OCI-LY7 (cell line): Measurements from ENCODE around the gene ZNF592. TPM values are rescaled to one million over a fixed set of nuclear protein-coding genes. Genes with fewer than 3 reads are reported as not detected.
A peak's percentile ranks its signal among the peaks of the same experiment; 100 is the strongest.
"Not testable (repeated sequence)": the region's sequence is repeated elsewhere in the genome, so short reads cannot be mapped to it uniquely, and the experiment has no call there.

Experiments
- BruUV-seq: library from RNA; stranded (reverse); fragments of 400-500 nt; replicated peaks from 2 replicates; lab custom pipeline; 2021; lab: Mats Ljungman, UMichigan
- CTCF ChIA-PET: fragments of 300-600 bp; sonication (Branson Sonifier 250); formaldehyde crosslinking; loops from one replicate; lab custom pipeline; 2022; ENCODE audit warnings: antibody characterized with exemption; ENCODE audit not compliant: unreplicated experiment; lab: Charles Lee
- POLR2A ChIA-PET: fragments of 300-600 bp; sonication (Branson Sonifier 250); formaldehyde crosslinking; loops from one replicate; lab custom pipeline; 2022; ENCODE audit warnings: antibody characterized with exemption; lab: Charles Lee
- DNase-seq: peaks from one replicate; pipeline ENCODE4 v3.0.0-alpha.2; 2015; ENCODE audit warnings: low spot score
- H2AFZ ChIP-seq: fragments of 200-600 bp; sonication (generic), shearing (Covaris generic); 2 replicates; pipeline ENCODE4 v1.6.1; 2014; ENCODE audit warnings: mild to moderate bottlenecking, antibody characterized with exemption, low read length, moderate library complexity
- H3K27ac ChIP-seq: fragments of 200-600 bp; sonication (generic); 2 replicates; pipeline ENCODE4 v1.5.1; 2014; ENCODE audit warnings: mixed run types, low read depth, mild to moderate bottlenecking, moderate library complexity, low read length, inconsistent platforms; ENCODE audit not compliant: poor library complexity, severe bottlenecking
- H3K36me3 ChIP-seq: fragments of 200-600 bp; sonication (generic); 2 replicates; pipeline ENCODE4 v1.6.1; 2014; ENCODE audit warnings: mild to moderate bottlenecking, antibody characterized with exemption, low read length, moderate library complexity, mixed read lengths; ENCODE audit not compliant: insufficient read depth
- H3K4me1 ChIP-seq: fragments of 200-600 bp; sonication (generic); 2 replicates; pipeline ENCODE4 v1.5.1; 2014; ENCODE audit warnings: mild to moderate bottlenecking, low read length; ENCODE audit not compliant: insufficient read depth, poor library complexity, severe bottlenecking
- H3K4me2 ChIP-seq: fragments of 200-600 bp; sonication (generic); 2 replicates; pipeline ENCODE4 v1.6.1; 2014; ENCODE audit warnings: mild to moderate bottlenecking, low read length
- H3K4me3 ChIP-seq: fragments of 200-600 bp; sonication (generic); 2 replicates; pipeline ENCODE4 v1.5.1; 2014; ENCODE audit warnings: mild to moderate bottlenecking, low read depth, low read length; ENCODE audit not compliant: poor library complexity, severe bottlenecking
- H3K79me2 ChIP-seq: fragments of 200-600 bp; sonication (generic); 2 replicates; pipeline ENCODE4 v1.6.1; 2016; ENCODE audit warnings: low read depth, mild to moderate bottlenecking, low read length, moderate library complexity, mixed read lengths; ENCODE audit not compliant: insufficient read depth
- H3K9me2 ChIP-seq: fragments of 200-600 bp; sonication (generic); 2 replicates; pipeline ENCODE4 v1.6.1; 2016; ENCODE audit warnings: mild to moderate bottlenecking, low read length, mixed read lengths; ENCODE audit not compliant: insufficient read depth
- H3K9me3 ChIP-seq: fragments of 200-600 bp; sonication (generic); 2 replicates; pipeline ENCODE4 v1.6.1; 2014; ENCODE audit warnings: mild to moderate bottlenecking, mixed run types, low read length, mixed read lengths
- H4K20me1 ChIP-seq: fragments of 200-600 bp; sonication (generic); 2 replicates; pipeline ENCODE4 v1.6.1; 2014; ENCODE audit warnings: mild to moderate bottlenecking, antibody characterized with exemption, low read length, moderate library complexity, mixed read lengths; ENCODE audit not compliant: insufficient read depth
- EZH2phosphoT487 ChIP-seq: fragments of 200-600 bp; sonication (generic); IDR thresholded peaks from 2 replicates; pipeline ENCODE4 v1.6.1; 2018; ENCODE audit warnings: low read depth, borderline replicate concordance, mild to moderate bottlenecking, mixed run types, antibody characterized with exemption, low read length, moderate library complexity, mixed read lengths
- intact Hi-C: fragments of 100-400 bp; cut with micrococcal nuclease; formaldehyde crosslinking; loops from one replicate; pipeline ENCODE4 v1.10.0; 2022; ENCODE audit not compliant: unreplicated experiment
- total RNA-seq, 2 experiments: library from RNA; depleted of rRNA in 1 of 2; stranded (reverse); fragments of >200 nt in 1 of 2; shearing (Covaris generic) in 1 of 2; gene quantifications; 2 replicates each; pipeline ENCODE4 v1.2.3, GENCODE V29; 2014 to 2022
- TF ChIP-seq, protein P1 (sequence below): fragments of 200-600 bp; sonication (generic); conservative IDR thresholded peaks from 2 replicates; pipeline ENCODE4 v1.5.1; 2014; ENCODE audit warnings: mild to moderate bottlenecking, antibody characterized with exemption, low read length, moderate library complexity, mixed read lengths

The ZNF592 gene
- total RNA-seq, 2 experiments from 2014 or later, result 23.0 to 41.3 TPM

DNA sequence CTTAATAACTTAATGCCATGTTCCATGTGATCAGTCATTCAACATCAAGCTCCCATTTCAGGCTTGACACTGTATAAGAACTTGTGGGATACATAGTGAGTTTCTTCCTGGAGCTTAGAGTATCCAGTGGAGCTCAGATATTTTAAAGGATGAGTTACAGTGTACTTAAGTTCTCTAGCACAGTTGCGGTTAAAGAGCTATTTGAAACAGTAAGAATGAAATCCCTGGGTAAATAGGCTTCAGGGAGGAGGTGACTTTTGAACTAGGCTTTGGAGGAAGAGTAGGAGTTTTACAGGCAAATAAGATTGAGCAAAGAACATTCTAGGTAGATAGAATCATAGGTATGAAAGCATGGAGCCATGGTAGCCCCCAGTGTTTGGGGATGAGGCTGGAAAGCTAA is 3.8 kb downstream of the ZNF592 start:
- H3K9me2 ChIP-seq, result no peaks in the 10 kb centered on the region
- peaks cover 88% of the 10 kb centered on the region for H3K79me2 ChIP-seq
- H3K9me3 ChIP-seq, result no peaks in the 10 kb centered on the region
- intact Hi-C loops, result loop anchor here (5.0 kb wide), 1 partner anchor 155 kb away; no protein-coding TSS in a partner anchor
- H2AFZ ChIP-seq, result no peak overlapping the region
- peaks cover 50% of the 10 kb centered on the region for H3K36me3 ChIP-seq
- TF ChIP-seq EZH2phosphoT487, result no peak
- TF ChIP-seq, protein P1, sequence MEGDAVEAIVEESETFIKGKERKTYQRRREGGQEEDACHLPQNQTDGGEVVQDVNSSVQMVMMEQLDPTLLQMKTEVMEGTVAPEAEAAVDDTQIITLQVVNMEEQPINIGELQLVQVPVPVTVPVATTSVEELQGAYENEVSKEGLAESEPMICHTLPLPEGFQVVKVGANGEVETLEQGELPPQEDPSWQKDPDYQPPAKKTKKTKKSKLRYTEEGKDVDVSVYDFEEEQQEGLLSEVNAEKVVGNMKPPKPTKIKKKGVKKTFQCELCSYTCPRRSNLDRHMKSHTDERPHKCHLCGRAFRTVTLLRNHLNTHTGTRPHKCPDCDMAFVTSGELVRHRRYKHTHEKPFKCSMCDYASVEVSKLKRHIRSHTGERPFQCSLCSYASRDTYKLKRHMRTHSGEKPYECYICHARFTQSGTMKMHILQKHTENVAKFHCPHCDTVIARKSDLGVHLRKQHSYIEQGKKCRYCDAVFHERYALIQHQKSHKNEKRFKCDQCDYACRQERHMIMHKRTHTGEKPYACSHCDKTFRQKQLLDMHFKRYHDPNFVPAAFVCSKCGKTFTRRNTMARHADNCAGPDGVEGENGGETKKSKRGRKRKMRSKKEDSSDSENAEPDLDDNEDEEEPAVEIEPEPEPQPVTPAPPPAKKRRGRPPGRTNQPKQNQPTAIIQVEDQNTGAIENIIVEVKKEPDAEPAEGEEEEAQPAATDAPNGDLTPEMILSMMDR, result no peak
- H3K4me2 ChIP-seq, result peak overlapping the region; percentile 53
- ChIA-PET CTCF (no interaction called here), POLR2A (interaction anchor here (0.7 to 2.3 kb wide), 8 partner anchors 9 to 614 kb away, joined by 3 to 7 read pairs (median 4); partner anchors contain the start of genes SEC11A and WDR73)
- no peak for DNase-seq
- H3K4me3 ChIP-seq, result no peak overlapping the region
- peaks cover 18% of the 10 kb centered on the region; the same call in 1 of the 2 replicates for H4K20me1 ChIP-seq
- peaks cover 41% of the 10 kb centered on the region for H3K4me1 ChIP-seq
- H3K27ac ChIP-seq, result peak overlapping the region; percentile 4
- BruUV-seq, result TSS peak; percentile 30

DNA sequence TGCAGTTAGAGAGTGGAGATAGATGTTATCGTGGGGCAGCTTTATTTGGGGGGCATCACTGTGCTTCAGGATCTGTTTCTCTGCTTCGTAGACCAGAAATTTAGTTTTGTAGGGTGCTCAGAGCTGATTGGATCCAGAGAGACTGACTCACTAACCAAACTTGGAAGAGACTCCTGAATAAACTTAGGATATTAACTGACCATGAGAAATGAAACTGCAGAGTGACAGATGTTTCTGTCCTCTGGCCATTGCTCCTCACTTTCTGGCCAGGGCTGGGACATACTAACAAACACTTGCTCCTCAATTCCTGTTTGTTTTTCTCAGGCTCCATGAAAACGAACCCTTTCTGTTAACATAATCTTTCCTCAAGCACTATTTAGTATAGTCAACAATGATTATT is 4.3 kb downstream of the ZNF592 start:
- Histone ChIP-seq H3K4me1 (peaks cover 40% of the 10 kb centered on the region), H3K79me2 (peaks cover 89% of the 10 kb centered on the region), H3K4me3 (no peak overlapping the region), H3K27ac (peak overlapping the region; percentile 4), H3K9me3 (no peaks in the 10 kb centered on the region), H4K20me1 (peaks cover 18% of the 10 kb centered on the region; the same call in 1 of the 2 replicates), H3K36me3 (peaks cover 50% of the 10 kb centered on the region), H2AFZ (no peak overlapping the region), H3K9me2 (no peaks in the 10 kb centered on the region), H3K4me2 (peak overlapping the region; percentile 53)
- BruUV-seq, result no TSS peak
- intact Hi-C loops, result loop anchor here (5.0 kb wide), 1 partner anchor 155 kb away; no protein-coding TSS in a partner anchor
- ChIA-PET CTCF (interaction anchor here (0.6 kb wide), 1 partner anchor 628 kb away, joined by 4 read pairs; the partner anchor contains the start of gene AKAP13), POLR2A (interaction anchor here (0.6 to 2.3 kb wide), 6 partner anchors 12 to 614 kb away, joined by 3 to 7 read pairs (median 4); partner anchors contain the start of genes SEC11A and WDR73)
- DNase-seq, result no peak
- TF ChIP-seq, protein P1, result no peak
- no peak for TF ChIP-seq EZH2phosphoT487

DNA sequence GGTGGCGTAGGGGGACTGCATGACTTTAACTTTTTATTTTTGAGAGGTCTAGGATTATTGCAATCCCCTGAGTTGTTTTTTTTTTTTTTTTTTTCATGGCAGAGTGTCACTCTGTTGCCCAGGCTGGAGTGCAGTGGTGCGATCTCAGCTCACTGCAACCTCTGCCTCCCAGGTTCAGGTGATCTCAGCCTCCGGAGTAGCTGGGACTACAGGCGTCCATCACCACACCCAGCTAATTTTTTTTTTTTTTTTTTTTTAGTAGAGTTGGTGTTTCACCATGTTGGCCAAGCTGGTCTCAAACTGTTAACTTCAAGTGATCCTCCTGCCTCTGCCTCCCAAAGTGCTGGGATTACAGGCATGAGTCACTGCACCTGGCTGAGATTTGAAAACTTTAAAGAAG is 6.5 kb downstream of the ZNF592 start:
- intact Hi-C loops, result loop anchor here (5.0 kb wide), 1 partner anchor 158 kb away; no protein-coding TSS in a partner anchor
- Histone ChIP-seq H3K79me2 (peaks cover 100% of the 10 kb centered on the region), H4K20me1 (peaks cover 27% of the 10 kb centered on the region; the same call in 1 of the 2 replicates), H3K36me3 (peaks cover 50% of the 10 kb centered on the region), H3K4me1 (peaks cover 45% of the 10 kb centered on the region)
- H3K4me3 ChIP-seq, CTCF ChIA-PET, BruUV-seq, H3K9me2 ChIP-seq, H2AFZ ChIP-seq, H3K27ac ChIP-seq, H3K4me2 ChIP-seq, H3K9me3 ChIP-seq, DNase-seq: not testable (repeated sequence)
- POLR2A ChIA-PET, result interaction anchor here (0.7 to 1.3 kb wide), 4 partner anchors 20 to 100 kb away, joined by 3 to 4 read pairs (median 4); no protein-coding TSS in a partner anchor
